Endothelial cell of umbilical vein (primary cell): ENCODE results near the gene OR10J1.

Experiments used
- CTCF ChIP-seq, 2 donors: IDR thresholded peaks; 1 replicate in 1 of 2; 2 replicates in 1 of 2; pipeline ENCODE4 v1.5.1; 2011; ENCODE audit warnings: low read length in 2 of 2, mild to moderate bottlenecking in 2 of 2, moderate library complexity in 2 of 2, control low read depth in 1 of 2, inconsistent platforms in 1 of 2, low read depth in 1 of 2; ENCODE audit not compliant: insufficient read depth in 1 of 2; ENCODE audit errors: extremely low read depth in 1 of 2
- EZH2 ChIP-seq: IDR thresholded peaks from 2 replicates; pipeline ENCODE4 v1.6.1; 2012; ENCODE audit warnings: borderline replicate concordance, low read depth, mild to moderate bottlenecking, moderate library complexity, low read length, inconsistent platforms; ENCODE audit not compliant: severe bottlenecking
- MAX ChIP-seq: IDR thresholded peaks from 2 replicates; pipeline ENCODE4 v1.6.1; 2011; ENCODE audit not compliant: insufficient read depth, insufficient read length
- POLR2A ChIP-seq: IDR thresholded peaks from 2 replicates; pipeline ENCODE4 v1.6.1; 2012; ENCODE audit warnings: low read depth, mild to moderate bottlenecking, control low read depth, low read length

GRCh38 chr1:159465191-159465603, 25.7 kb downstream of the OR10J1 start:
- TF ChIP-seq CTCF (IDR thresholded peaks at IDR 0.05; ENCODE audit: extremely low read depth in 1 of 2, insufficient read depth in 1 of 2, low read depth in 1 of 2, low read length in 2 of 2): no peak
- no peak for TF ChIP-seq MAX
- no peak for TF ChIP-seq EZH2
- TF ChIP-seq POLR2A: no peak
